ENCODE results near the gene KAT7. TPM values are rescaled to one million over a fixed set of nuclear protein-coding genes. Genes with fewer than 3 reads are reported as not detected.

The KAT7 gene
- total RNA-seq, 1 experiment from 2014 or later: 79.5 TPM

DNA sequence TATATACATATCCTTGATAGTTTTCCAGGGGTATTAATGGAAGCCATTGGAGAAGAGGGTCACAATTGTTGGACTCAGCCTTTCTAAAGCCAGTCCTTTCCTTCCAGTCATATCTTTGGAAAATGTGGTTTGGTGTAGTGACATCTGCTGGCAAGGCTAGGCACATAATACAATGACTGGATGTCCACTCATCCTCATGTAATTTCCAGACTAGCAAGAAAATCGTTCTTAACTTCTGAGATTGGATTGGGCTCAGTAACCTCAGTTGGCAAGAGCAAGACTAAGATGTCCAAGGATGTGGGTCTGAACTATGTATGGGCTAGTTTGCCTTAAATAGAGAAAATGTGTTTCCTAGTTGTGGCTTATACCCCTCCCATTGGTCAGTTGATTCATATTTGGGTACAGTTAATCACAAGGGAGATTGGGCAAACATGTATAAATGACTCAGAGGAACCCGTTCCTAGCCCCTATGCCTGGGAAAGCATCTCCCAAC, 8.7 kb upstream of the KAT7 start:
- intact Hi-C loops (cut with micrococcal nuclease): loop anchor here (1.0 to 2.0 kb wide), 2 partner anchors 71 to 211 kb away; no protein-coding TSS in a partner anchor
- H3K4me2 ChIP-seq (ENCODE audit: low read length): no peak overlapping the region
- RAD21 ChIA-PET (ENCODE audit: low non-redundant PET in 1 of 2, low total read pairs in 2 of 2, uncharacterized antibody in 2 of 2, unreplicated experiment in 2 of 2): no interaction called here
- DNase-seq (ENCODE audit: low read depth, low spot score) (peak; percentile 34), ATAC-seq (peak; percentile 91)
- no peak overlapping the region for H3K27ac ChIP-seq (ENCODE audit: low read depth, low read length)
- no TSS peak for BruUV-seq (replicated peaks)
- no peak overlapping the region for H2AFZ ChIP-seq (ENCODE audit: low read depth, low read length, poor library complexity, severe bottlenecking)
- TF ChIP-seq, protein P1, sequence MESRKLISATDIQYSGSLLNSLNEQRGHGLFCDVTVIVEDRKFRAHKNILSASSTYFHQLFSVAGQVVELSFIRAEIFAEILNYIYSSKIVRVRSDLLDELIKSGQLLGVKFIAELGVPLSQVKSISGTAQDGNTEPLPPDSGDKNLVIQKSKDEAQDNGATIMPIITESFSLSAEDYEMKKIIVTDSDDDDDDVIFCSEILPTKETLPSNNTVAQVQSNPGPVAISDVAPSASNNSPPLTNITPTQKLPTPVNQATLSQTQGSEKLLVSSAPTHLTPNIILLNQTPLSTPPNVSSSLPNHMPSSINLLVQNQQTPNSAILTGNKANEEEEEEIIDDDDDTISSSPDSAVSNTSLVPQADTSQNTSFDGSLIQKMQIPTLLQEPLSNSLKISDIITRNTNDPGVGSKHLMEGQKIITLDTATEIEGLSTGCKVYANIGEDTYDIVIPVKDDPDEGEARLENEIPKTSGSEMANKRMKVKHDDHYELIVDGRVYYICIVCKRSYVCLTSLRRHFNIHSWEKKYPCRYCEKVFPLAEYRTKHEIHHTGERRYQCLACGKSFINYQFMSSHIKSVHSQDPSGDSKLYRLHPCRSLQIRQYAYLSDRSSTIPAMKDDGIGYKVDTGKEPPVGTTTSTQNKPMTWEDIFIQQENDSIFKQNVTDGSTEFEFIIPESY (IDR thresholded peaks at IDR 0.05; ENCODE audit: extremely low read depth, insufficient replicate concordance, low read length): no peak
- TF ChIP-seq, protein P2, sequence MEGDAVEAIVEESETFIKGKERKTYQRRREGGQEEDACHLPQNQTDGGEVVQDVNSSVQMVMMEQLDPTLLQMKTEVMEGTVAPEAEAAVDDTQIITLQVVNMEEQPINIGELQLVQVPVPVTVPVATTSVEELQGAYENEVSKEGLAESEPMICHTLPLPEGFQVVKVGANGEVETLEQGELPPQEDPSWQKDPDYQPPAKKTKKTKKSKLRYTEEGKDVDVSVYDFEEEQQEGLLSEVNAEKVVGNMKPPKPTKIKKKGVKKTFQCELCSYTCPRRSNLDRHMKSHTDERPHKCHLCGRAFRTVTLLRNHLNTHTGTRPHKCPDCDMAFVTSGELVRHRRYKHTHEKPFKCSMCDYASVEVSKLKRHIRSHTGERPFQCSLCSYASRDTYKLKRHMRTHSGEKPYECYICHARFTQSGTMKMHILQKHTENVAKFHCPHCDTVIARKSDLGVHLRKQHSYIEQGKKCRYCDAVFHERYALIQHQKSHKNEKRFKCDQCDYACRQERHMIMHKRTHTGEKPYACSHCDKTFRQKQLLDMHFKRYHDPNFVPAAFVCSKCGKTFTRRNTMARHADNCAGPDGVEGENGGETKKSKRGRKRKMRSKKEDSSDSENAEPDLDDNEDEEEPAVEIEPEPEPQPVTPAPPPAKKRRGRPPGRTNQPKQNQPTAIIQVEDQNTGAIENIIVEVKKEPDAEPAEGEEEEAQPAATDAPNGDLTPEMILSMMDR (IDR thresholded peaks at IDR 0.05 in 2 of 3, conservative IDR thresholded peaks at IDR 0.05 in 1 of 3; ENCODE audit: borderline replicate concordance in 1 of 3, insufficient read depth in 1 of 3, low read depth in 2 of 3, low read length in 2 of 3): peak; percentile 73 to 86 (median 73)
- POLR2A ChIA-PET: no interaction called here
- H3K4me3 ChIP-seq (replicated peaks in 1 of 2; ENCODE audit: low read depth in 1 of 2, low read length in 2 of 2): no peak overlapping the region
- no peaks in the 10 kb centered on the region for H3K9me3 ChIP-seq (ENCODE audit: control insufficient read depth in 1 of 2, insufficient read depth in 1 of 2, low read depth in 1 of 2, low read length in 2 of 2)
- CTCF ChIA-PET: interaction anchor here (1.2 to 1.7 kb wide), 3 partner anchors 8 to 222 kb away, joined by 5 to 6 read pairs (median 5); partner anchors contain the start of genes KAT7 and SLC35B1
- H3K4me1 ChIP-seq (ENCODE audit: control insufficient read depth in 1 of 2, insufficient read depth in 2 of 2, low read length in 2 of 2): no peaks in the 10 kb centered on the region
- H3K36me3 ChIP-seq (ENCODE audit: control insufficient read depth in 1 of 2, insufficient read depth in 2 of 2, low read length in 2 of 2): no peaks in the 10 kb centered on the region
- H3K27me3 ChIP-seq (ENCODE audit: insufficient read depth, low read length): no peaks in the 10 kb centered on the region; the same call in 1 of the 2 replicates
- no peaks in the 10 kb centered on the region for H3K79me2 ChIP-seq (ENCODE audit: insufficient read depth, low read length)
- H3K9ac ChIP-seq (ENCODE audit: low read length): no peak overlapping the region
- no peaks in the 10 kb centered on the region for H4K20me1 ChIP-seq (ENCODE audit: insufficient read depth)
- no peaks in the 10 kb centered on the region for H3K9me2 ChIP-seq (ENCODE audit: insufficient read depth)

Measured in HCT116 (cell line).